Calu3 (cell line): ENCODE measurements around the gene ATXN10. TPM values are rescaled to one million over a fixed set of nuclear protein-coding genes. Genes with fewer than 3 reads are reported as not detected.

ENCODE experiments used
- BruUV-seq: library from RNA; stranded (reverse); fragments of 400-500 nt; replicated peaks from 2 replicates; lab custom pipeline; 2021; lab: Mats Ljungman, UMichigan
- CTCF ChIA-PET: fragments of 300-600 bp; sonication (Branson Sonifier 250); formaldehyde crosslinking; loops from one replicate; lab custom pipeline; 2022; ENCODE audit warnings: antibody characterized with exemption; lab: Charles Lee
- DNase-seq: peaks from one replicate; pipeline ENCODE4 v3.0.0; 2022
- H3K27ac Mint-ChIP-seq: one replicate; pipeline ENCODE4 v1.8.0; 2022; ENCODE audit warnings: mixed read lengths; ENCODE audit not compliant: unreplicated experiment
- H3K27me3 Mint-ChIP-seq: one replicate; pipeline ENCODE4 v1.8.0; 2022; ENCODE audit warnings: mixed read lengths; ENCODE audit not compliant: unreplicated experiment
- H3K36me3 Mint-ChIP-seq: one replicate; pipeline ENCODE4 v1.8.0; 2022; ENCODE audit warnings: mild to moderate bottlenecking, moderate library complexity, mixed read lengths; ENCODE audit not compliant: insufficient read depth, unreplicated experiment
- H3K4me1 Mint-ChIP-seq: one replicate; pipeline ENCODE4 v1.8.0; 2022; ENCODE audit warnings: mild to moderate bottlenecking, low read depth, mixed read lengths; ENCODE audit not compliant: unreplicated experiment
- H3K4me3 Mint-ChIP-seq: one replicate; pipeline ENCODE4 v1.8.0; 2022; ENCODE audit warnings: mild to moderate bottlenecking, low read depth, moderate library complexity, mixed read lengths; ENCODE audit not compliant: unreplicated experiment
- H3K9me3 Mint-ChIP-seq: one replicate; pipeline ENCODE4 v1.8.0; 2022; ENCODE audit warnings: low read depth, mixed read lengths; ENCODE audit not compliant: unreplicated experiment
- CTCF ChIP-seq: fragments of 200-600 bp; IDR thresholded peaks from one replicate; pipeline ENCODE4 v1.8.0; 2022; ENCODE audit warnings: antibody characterized with exemption; ENCODE audit not compliant: unreplicated experiment
- intact Hi-C: fragments of 100-400 bp; cut with micrococcal nuclease; formaldehyde crosslinking; loops from one replicate; pipeline ENCODE4 v1.10.0; 2022; ENCODE audit not compliant: unreplicated experiment
- total RNA-seq: library from RNA; stranded (reverse); gene quantifications from 2 replicates; pipeline ENCODE4 v1.2.3, GENCODE V29; 2022

ATXN10 gene
- total RNA-seq, 1 experiment from 2014 or later = 263 TPM

- DNase-seq = no peak
- Mint-ChIP-seq H3K27me3 (no peaks in the 10 kb centered on the region), H3K9me3 (no peaks in the 10 kb centered on the region), H3K27ac (peak overlapping the region; percentile 6), H3K4me1 (peaks cover 67% of the 10 kb centered on the region), H3K4me3 (no peak overlapping the region), H3K36me3 (peaks cover 37% of the 10 kb centered on the region)
- intact Hi-C loops = loop anchor here (5.0 kb wide), 1 partner anchor 35 kb away; no protein-coding TSS in a partner anchor
- CTCF ChIA-PET = interaction anchor here (1.2 kb wide), 1 partner anchor 11 kb away, joined by 3 read pairs; no protein-coding TSS in a partner anchor
- no peak for TF ChIP-seq CTCF
- BruUV-seq = no TSS peak
These were observed 50.4 kb downstream of the ATXN10 start for GRCh38 chr22:45722006-45722405.

DNA sequence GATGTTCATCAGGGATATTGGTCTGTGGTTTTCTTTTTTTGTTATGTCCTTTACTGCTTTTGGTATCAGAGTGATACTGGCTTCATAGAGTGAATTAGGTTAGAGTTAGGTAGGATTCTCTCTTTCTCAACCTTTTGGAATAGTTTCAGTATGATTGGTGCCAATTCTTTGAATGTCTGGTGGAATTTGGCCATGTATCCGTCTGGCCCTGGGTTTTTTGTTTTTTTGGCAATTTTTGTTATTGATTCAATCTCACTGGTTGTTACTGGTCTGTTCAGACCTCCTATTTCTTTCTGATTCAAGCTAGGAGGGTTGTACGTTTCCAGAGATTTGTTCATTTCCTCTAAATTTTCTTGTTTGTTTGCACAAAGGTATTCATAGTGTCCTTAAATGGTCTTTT is 54.4 kb downstream of the ATXN10 start:
- no peak for DNase-seq
- no peak for TF ChIP-seq CTCF
- peaks cover 27% of the 10 kb centered on the region for H3K36me3 Mint-ChIP-seq
- CTCF ChIA-PET = no interaction called here
- H3K27ac Mint-ChIP-seq = no peak overlapping the region
- H3K9me3 Mint-ChIP-seq = no peaks in the 10 kb centered on the region
- peaks cover 65% of the 10 kb centered on the region for H3K4me1 Mint-ChIP-seq
- intact Hi-C loops = no loop called here
- no peak overlapping the region for H3K4me3 Mint-ChIP-seq
- H3K27me3 Mint-ChIP-seq = no peaks in the 10 kb centered on the region
- BruUV-seq = no TSS peak

GRCh38 chr22:45731041-45731797 is 59.6 kb downstream of the ATXN10 start:
- Mint-ChIP-seq H3K9me3 (no peaks in the 10 kb centered on the region), H3K27me3 (no peaks in the 10 kb centered on the region), H3K4me3 (no peak overlapping the region), H3K27ac (peak overlapping the region; percentile 60), H3K36me3 (peaks cover 31% of the 10 kb centered on the region), H3K4me1 (peaks cover 38% of the 10 kb centered on the region)
- peak; percentile 25 for TF ChIP-seq CTCF
- DNase-seq = no peak
- CTCF ChIA-PET = interaction anchor here (0.7 to 1.2 kb wide), 5 partner anchors 27 to 245 kb away, joined by 3 to 7 read pairs (median 3); no protein-coding TSS in a partner anchor
- TSS peak; percentile 5 for BruUV-seq
- intact Hi-C loops = no loop called here

DNA sequence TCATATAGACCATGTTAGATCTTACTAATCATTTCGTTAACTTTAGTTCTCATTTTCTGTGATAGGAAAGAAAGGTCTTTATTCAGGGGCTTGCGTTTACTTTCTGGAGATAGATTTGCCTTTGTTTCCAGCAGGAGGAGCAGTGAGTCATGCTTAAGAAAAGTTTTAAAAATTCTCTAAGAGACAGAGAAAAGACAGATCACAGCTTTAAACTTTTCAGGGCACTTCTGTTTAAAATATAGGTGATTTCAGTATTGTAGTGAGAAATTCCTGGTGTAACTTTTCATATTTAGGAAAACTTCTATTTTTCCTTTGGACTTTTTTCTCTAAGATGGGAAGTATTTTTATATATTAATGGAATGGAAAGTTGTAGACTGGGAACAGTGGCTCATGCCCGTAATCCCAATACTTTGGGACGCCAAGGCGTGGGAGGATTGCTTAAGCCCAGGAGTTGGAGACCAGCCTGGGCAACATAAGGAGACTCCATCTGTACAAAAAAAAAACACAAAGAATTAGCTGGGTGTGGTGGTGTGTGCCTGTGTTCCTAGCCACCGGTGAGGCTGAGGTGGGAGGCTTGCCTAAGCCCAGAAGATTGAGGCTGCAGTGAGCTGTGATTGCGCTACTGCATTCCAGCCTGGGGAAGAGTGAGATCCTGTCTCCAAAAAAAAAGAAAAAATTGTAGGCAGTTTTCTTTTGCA is 60.3 kb downstream of the ATXN10 start:
- H3K27ac Mint-ChIP-seq = peak overlapping the region; percentile 60
- DNase-seq = no peak
- no TSS peak for BruUV-seq
- no peaks in the 10 kb centered on the region for H3K27me3 Mint-ChIP-seq
- TF ChIP-seq CTCF = peak; percentile 40
- peaks cover 34% of the 10 kb centered on the region for H3K4me1 Mint-ChIP-seq
- intact Hi-C loops = no loop called here
- CTCF ChIA-PET = interaction anchor here (0.7 to 1.2 kb wide), 6 partner anchors 10 to 244 kb away, joined by 3 to 7 read pairs (median 3); no protein-coding TSS in a partner anchor
- peaks cover 37% of the 10 kb centered on the region for H3K36me3 Mint-ChIP-seq
- no peaks in the 10 kb centered on the region for H3K9me3 Mint-ChIP-seq
- H3K4me3 Mint-ChIP-seq = no peak overlapping the region
